DMS53 treated with DMSO at 0.1 percent for 48 hours (cell line): ENCODE results near the gene MEIS3.

Experiments
- DNase-seq: peaks from one replicate; lab custom pipeline; 2025; ENCODE audit not compliant: unreplicated experiment; lab: John Stamatoyannopoulos, UW

Gene MEIS3

GRCh38 chr19:47419030-47419783, at the start of gene MEIS3:
Gene MEIS3, minus strand, starts transcription at chr19:47419527. Its CDS starts 446 bp downstream, at chr19:47419081.
- no peak for DNase-seq

DNA sequence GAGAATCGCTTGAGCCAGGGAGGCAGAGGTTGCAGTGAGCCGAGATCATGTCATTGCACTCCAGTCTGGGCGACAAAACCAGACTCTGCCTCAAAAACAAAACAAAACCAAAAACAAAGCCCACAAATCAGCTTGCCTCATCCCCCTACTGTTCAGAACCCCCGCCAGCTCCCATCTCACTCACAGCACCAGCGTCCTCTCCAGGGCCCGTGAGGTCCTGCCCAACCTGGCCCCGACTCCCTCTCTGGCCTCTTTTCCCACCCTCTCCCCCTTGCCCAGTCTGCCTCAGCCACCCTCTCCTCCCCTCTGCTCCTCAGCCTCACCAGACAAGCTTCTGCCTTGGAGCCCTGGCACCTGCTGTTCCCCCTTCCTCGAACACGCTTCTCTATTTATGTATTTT, 48.6 kb upstream of the MEIS3 start:
- DNase-seq = no peak

- DNase-seq = no peak
Observed at GRCh38 chr19:47465957-47466356, 46.6 kb upstream of the MEIS3 start.

DNA sequence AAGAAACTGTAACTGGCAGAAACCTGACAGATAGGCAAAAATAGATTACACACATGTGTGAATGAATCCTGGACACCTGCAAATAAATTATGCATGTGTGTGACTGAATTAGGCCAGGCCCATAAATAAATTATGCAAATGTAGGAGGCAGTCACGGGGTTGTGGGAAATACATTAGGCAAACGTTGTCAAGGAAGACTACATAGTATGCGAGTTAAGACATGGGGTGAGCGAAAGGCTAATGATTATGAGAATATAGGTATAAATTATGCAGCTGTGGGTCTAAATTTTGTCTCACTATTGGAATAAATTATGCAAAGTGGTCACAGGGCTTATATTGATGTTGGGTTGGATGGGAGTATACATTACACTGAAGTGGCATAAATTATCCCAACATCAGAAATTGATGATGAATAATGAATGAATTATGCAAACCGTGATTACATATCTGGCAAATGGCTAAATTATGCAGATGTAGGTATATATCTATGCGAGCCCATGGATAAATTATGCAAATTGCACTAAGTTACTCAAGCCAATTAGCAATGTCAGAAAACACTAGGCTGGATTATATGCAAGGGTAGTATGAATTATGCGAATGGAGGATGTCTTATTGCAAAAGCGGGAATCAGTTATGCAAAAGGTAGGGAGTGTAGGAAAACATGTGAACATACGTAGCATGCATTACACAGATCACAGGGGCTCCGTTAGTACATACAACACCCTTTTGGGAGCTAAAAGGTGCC, 45.5 kb upstream of the MEIS3 start:
- DNase-seq = no peak

DNA sequence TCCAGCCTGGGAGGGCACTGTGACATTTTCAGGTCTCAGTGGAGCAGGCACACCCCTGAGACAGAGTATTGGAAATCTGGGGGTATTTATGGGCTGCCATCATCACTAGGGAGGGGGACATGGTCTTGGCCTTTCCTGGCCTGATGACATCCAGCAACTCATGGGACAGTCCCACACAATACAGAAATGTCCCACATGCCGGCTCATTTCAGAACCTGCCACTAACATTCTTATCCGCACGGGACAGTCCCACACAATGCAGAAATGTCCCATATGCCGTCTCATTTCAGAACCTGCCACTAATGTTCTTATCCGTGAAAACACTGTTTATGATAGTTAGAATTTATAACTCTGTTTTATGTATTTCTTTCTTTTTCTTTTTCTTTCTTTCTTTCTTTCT, 42.5 kb upstream of the MEIS3 start:
- no peak for DNase-seq

DNA sequence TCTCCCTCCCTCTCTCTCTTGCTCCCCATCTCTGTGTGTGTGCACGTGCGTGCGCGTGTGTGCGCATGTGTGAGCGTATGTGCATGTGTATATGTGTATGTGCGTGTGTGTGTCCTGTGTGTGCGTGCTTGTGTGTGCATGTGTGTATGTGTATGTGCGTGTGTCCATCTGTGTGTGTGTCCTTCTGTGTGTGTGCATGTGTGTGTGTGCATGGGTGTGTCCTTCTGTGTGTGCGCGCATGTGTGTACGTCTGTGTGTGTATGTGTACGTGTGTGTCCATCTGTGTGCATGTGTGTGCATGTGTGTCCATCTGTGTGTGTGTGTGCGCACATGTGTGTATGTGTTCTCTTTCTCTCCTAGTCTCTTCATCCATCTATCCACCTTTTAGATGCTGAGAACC, 40.1 kb upstream of the MEIS3 start:
- no peak for DNase-seq

- no peak for DNase-seq
Observed at GRCh38 chr19:47458672-47459071, 39.3 kb upstream of the MEIS3 start.

GRCh38 chr19:47456721-47457474, 37.6 kb upstream of the MEIS3 start:
- DNase-seq = no peak

- DNase-seq = no peak
Observed at GRCh38 chr19:47450478-47450877, 31.2 kb upstream of the MEIS3 start.

DNA sequence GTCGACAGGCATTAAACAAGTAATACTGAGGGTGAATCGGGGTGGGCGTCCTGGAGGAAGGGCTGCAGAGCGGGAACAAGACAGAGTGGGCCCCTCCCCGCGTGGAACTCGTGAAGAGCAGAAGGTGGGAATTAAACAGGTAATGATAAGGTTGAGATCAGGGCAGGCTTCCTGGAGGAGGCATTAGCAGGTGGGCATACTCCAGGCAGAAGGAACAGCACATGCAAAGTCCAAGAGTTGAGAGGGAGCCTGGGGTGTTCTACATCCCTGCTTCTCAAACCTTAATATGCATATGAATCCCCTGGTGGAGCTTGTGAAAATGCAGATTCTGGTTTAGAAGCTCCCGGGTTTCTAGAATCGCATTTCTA, 29.0 kb upstream of the MEIS3 start:
- no peak for DNase-seq

- DNase-seq = no peak
Observed at GRCh38 chr19:47447470-47448359, 28.4 kb upstream of the MEIS3 start.

- DNase-seq = no peak
Observed at GRCh38 chr19:47446534-47447469, 27.5 kb upstream of the MEIS3 start.

DNA sequence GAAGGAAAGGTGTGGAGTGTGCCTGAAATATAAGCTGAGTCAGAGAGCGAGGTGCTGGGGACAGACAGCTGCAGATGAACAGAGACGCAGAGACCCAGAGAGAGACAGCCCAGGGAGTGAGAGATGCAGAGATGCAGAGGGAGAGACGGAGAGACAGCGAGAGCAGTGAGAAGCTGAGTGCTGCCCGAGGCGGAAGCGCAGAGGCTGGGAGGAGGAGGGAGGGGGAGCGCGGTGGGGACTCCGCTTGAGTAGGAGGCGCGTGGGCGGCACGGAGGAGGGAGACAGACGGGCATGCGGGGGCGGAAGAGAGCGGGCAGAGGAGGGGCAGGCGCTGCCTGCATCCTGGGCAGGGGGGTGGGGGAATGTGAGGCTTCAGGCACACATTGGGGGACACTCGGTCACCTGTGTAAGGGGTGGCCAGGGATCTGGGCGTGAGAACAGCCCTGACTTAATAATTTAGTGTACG, 26.6 kb upstream of the MEIS3 start:
- peak; percentile 49 for DNase-seq

DNA sequence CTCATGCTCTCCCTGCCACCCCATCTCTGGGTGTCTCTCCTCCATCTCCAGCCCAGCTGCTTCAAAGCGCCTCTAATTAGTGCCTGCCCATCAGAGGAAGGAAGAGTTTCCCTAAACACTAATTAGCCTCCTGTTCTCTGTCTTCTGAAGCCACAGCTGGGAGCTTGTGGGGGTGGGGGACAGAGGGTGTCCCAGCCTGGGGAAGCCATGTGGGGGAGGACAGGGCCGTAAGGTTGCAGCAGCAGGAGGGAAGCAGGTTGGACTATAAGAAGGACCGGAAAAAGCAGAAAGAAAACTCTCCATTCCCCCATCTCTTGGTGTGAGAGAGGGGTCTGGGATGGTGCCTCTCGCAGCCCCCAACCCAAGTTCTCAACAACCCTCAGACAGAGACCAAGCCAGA, 26.2 kb upstream of the MEIS3 start:
- DNase-seq = no peak

GRCh38 chr19:47444388-47444821, 25.1 kb upstream of the MEIS3 start:
- no peak for DNase-seq

DNA sequence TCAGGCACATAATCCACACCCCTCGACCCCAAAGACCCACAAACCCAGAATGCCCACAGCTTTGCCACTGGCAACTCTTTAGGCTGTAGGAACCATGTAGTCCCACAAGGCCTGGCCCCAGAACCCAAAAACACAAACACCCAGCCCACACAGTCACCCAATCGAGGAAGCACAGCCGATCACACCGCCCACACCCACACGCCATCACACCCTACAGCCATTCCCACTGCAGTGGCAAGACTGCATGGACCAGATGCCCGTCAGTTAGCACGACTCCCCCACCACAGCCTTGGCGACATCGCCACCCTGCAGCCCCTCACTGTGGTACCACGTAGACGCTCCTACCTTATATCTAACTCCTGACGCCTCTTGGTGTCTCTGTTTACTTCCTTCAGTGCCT, 24.0 kb upstream of the MEIS3 start:
- DNase-seq = no peak

GRCh38 chr19:47438793-47439220, 19.5 kb upstream of the MEIS3 start:
- no peak for DNase-seq

DNA sequence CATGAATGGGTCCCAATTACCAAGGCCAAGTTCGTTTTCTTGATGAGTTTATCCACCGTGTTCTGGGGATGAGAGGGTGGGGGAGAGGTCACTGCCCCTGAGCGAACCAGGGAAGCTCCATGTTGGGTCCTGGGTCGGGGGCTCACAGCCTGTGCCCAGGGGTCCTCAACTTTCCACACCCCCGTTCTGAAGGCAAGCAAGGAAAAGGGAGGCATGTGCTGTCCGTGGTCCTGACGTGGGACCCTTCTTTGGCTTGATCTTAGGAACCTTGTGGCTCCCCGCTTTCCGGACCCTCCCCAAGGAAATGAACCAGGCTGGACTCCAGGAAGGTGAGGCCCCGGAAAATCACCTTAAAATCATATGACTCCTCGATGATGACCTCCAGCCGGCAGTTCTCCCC, 18.2 kb upstream of the MEIS3 start:
- DNase-seq = no peak

DNA sequence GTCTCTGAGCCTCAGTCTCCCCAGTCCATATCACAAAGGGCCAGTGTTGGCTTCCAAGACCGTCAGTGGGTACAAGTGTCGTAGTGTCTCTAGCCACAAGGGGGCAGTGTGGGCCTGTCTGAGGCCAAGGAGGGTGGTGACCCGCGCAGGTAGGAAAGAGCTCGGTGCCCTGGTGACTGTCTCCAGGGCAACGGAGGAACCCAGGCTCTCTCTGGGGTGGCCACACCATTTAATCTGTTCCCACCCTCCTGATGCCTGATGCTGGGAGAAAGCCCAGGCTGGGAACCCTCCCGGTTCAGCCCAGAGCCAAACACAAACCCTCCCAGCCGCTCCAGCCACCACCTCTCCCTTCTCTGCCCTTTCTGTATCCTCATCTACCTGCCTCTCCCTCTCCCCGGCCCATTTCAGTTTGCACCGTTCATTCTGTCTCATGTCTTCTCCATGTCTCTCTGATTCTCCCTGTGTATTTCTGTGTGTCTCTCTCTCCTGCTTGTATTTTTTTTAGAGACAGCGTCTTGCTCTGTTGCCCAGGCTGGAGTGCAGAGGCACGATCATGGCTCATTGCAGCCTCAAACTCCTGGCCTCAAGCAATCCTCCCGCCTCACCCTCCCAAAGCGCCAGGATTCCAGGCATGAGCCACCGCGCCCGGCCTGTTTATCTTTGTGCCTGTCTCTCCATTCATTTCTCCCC, 17.5 kb upstream of the MEIS3 start:
- peak; percentile 62 for DNase-seq
